ENCODE results near the gene SLC52A3. TPM values are rescaled to one million over a fixed set of nuclear protein-coding genes. Genes with fewer than 3 reads are reported as not detected.
A peak's percentile ranks its signal among the peaks of the same experiment; 100 is the strongest.

SLC52A3 gene
- total RNA-seq, 3 donors from 2014 or later: 12.0 to 48.6 (median 15.4) TPM

GRCh38 chr20:787825-788224 is 19.5 kb upstream of the SLC52A3 start:
- DNase-seq (no peak), ATAC-seq (peak; percentile 38)
- Histone ChIP-seq H3K4me1 (ENCODE audit: low read depth) (no peaks in the 10 kb centered on the region), H3K4me3 (no peak overlapping the region), H3K36me3 (ENCODE audit: low read depth) (no peaks in the 10 kb centered on the region), H3K9me3 (peaks cover 11% of the 10 kb centered on the region)
- intact Hi-C loops (cut with DNase I, micrococcal nuclease): no loop called here
- TF ChIP-seq, protein P1, sequence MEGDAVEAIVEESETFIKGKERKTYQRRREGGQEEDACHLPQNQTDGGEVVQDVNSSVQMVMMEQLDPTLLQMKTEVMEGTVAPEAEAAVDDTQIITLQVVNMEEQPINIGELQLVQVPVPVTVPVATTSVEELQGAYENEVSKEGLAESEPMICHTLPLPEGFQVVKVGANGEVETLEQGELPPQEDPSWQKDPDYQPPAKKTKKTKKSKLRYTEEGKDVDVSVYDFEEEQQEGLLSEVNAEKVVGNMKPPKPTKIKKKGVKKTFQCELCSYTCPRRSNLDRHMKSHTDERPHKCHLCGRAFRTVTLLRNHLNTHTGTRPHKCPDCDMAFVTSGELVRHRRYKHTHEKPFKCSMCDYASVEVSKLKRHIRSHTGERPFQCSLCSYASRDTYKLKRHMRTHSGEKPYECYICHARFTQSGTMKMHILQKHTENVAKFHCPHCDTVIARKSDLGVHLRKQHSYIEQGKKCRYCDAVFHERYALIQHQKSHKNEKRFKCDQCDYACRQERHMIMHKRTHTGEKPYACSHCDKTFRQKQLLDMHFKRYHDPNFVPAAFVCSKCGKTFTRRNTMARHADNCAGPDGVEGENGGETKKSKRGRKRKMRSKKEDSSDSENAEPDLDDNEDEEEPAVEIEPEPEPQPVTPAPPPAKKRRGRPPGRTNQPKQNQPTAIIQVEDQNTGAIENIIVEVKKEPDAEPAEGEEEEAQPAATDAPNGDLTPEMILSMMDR (IDR thresholded peaks at IDR 0.05): no peak

DNA sequence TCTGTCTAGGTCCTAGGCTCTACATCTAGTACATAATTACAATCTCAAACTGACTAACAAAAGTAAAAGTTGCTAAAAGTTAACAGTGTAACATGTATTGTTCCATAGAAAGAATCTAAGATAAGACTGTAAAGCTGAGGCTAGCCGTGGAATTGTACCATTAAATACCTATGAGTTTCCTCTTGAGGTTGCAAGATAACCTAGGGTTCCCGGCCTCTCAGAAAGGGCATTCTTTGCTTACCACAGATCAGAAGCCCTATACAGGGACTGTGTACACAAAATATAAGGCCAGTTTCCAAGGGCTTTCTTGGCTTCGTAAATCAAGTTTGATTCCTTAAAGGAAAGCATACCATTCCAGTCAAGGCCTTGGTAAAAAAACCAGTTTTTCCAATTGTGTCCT is 11.5 kb upstream of the SLC52A3 start:
- intact Hi-C loops (cut with DNase I, micrococcal nuclease): no loop called here
- Histone ChIP-seq H3K4me3 (no peak overlapping the region), H3K9me3 (peaks cover 4% of the 10 kb centered on the region), H3K4me1 (ENCODE audit: low read depth) (peaks cover 6% of the 10 kb centered on the region), H3K36me3 (ENCODE audit: low read depth) (no peaks in the 10 kb centered on the region)
- DNase-seq: no peak
- TF ChIP-seq, protein P1 (IDR thresholded peaks at IDR 0.05): no peak
- ATAC-seq: no peak

- Histone ChIP-seq H3K36me3 (ENCODE audit: low read depth) (no peaks in the 10 kb centered on the region), H3K4me1 (ENCODE audit: low read depth) (peaks cover 24% of the 10 kb centered on the region), H3K9me3 (no peaks in the 10 kb centered on the region), H3K4me3 (no peak overlapping the region)
- TF ChIP-seq, protein P1 (IDR thresholded peaks at IDR 0.05): no peak
- intact Hi-C loops (cut with DNase I, micrococcal nuclease): no loop called here
- DNase-seq (no peak), ATAC-seq (no peak)
These were observed 7.9 kb upstream of the SLC52A3 start for GRCh38 chr20:776165-776564.

- Histone ChIP-seq H3K4me1 (ENCODE audit: low read depth) (peaks cover 24% of the 10 kb centered on the region), H3K4me3 (no peak overlapping the region), H3K9me3 (no peaks in the 10 kb centered on the region), H3K36me3 (ENCODE audit: low read depth) (no peaks in the 10 kb centered on the region)
- intact Hi-C loops (cut with DNase I, micrococcal nuclease): no loop called here
- DNase-seq (peak; percentile 88 to 90 (median 88)), ATAC-seq (peak; percentile 81)
- TF ChIP-seq, protein P1 (IDR thresholded peaks at IDR 0.05): no peak
These were observed 7.4 kb upstream of the SLC52A3 start for GRCh38 chr20:775679-776135.

DNA sequence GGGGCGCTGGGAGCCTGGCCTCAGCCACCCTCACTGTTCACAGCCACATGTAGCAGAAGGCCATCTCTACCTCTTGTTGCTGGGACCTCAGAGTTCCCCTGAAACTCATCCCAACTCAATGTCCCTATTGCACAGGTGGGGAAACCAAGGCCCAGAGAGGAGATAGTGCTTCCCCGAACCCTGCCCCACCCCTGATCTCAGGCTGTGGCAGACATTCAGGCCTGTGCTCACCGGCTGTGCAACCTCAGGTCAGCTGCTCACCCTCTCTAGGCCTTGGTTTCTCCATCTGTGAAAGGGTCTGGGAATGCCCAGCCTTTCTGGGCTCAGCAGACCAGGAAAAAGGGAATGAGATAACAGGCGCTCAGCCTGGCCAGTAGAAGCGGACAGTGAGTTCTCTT is 6.4 kb upstream of the SLC52A3 start:
- no peak for DNase-seq
- Histone ChIP-seq H3K4me1 (ENCODE audit: low read depth) (peaks cover 24% of the 10 kb centered on the region), H3K4me3 (no peak overlapping the region), H3K9me3 (no peaks in the 10 kb centered on the region), H3K36me3 (ENCODE audit: low read depth) (no peaks in the 10 kb centered on the region)
- no peak for ATAC-seq
- intact Hi-C loops (cut with DNase I, micrococcal nuclease): no loop called here
- TF ChIP-seq, protein P1 (IDR thresholded peaks at IDR 0.05): no peak
